Stomach smooth muscle (tissue), 2 donors: Measurements from ENCODE around the gene C2orf69.
A peak's percentile ranks its signal among the peaks of the same experiment; 100 is the strongest.
"Not testable (repeated sequence)": the region's sequence is repeated elsewhere in the genome, so short reads cannot be mapped to it uniquely, and the experiment has no call there.

ENCODE experiments used
- H3K27ac ChIP-seq: one replicate; pipeline ENCODE4 v1.7.0; 2013; ENCODE audit warnings: mild to moderate bottlenecking, low read length, inconsistent platforms
- H3K27me3 ChIP-seq, 2 donors: one replicate each; pipeline ENCODE4 v1.7.0; 2013; ENCODE audit warnings: low read length in 2 of 2; ENCODE audit not compliant: insufficient read depth in 2 of 2, control insufficient read depth in 1 of 2
- H3K36me3 ChIP-seq, 2 donors: one replicate each; pipeline ENCODE4 v1.7.0; 2013; ENCODE audit warnings: low read length in 2 of 2; ENCODE audit not compliant: control insufficient read depth in 2 of 2, insufficient read depth in 2 of 2
- H3K4me1 ChIP-seq: one replicate; pipeline ENCODE4 v1.7.0; 2013; ENCODE audit warnings: low read length; ENCODE audit not compliant: control insufficient read depth, insufficient read depth
- H3K4me3 ChIP-seq, 2 donors: one replicate each; pipeline ENCODE4 v1.7.0; 2013; ENCODE audit warnings: low read length in 2 of 2
- H3K9ac ChIP-seq, 2 donors: one replicate each; pipeline ENCODE4 v1.7.0; 2013; ENCODE audit warnings: low read length in 2 of 2, mild to moderate bottlenecking in 1 of 2
- H3K9me3 ChIP-seq, 2 donors: one replicate each; pipeline ENCODE4 v1.7.0; 2013; ENCODE audit warnings: low read length in 2 of 2; ENCODE audit not compliant: control insufficient read depth in 2 of 2
- donor health status: healthy.
- donor health status: Pancreatic carcinoma.

Gene C2orf69

GRCh38 chr2:199883474-199884212 is 27.4 kb upstream of the C2orf69 start:
- H3K4me1 ChIP-seq: no peaks in the 10 kb centered on the region

DNA sequence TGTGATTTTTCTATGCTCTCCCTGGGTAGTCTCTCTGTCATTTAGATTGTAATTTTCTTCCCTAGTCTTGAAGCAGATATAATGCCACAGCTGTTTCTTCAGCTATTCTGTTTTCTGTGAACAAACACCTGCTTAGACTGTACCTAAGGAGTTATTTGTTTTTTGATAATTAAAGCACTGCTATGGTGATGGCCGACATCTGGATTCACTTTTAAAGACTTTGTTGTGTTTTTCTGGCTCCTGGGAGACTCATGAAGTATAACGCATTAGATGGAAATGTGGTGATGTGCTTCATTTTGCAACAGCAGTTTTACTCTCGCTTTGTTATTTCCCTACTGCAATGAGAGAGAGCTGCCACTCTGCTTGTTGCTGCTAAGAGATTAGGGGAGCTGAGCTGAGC is 15.7 kb upstream of the C2orf69 start:
- no peaks in the 10 kb centered on the region for H3K27me3 ChIP-seq
- H3K9me3 ChIP-seq: no peaks in the 10 kb centered on the region
- H3K4me3 ChIP-seq: no peak overlapping the region
- no peaks in the 10 kb centered on the region for H3K36me3 ChIP-seq
- no peaks in the 10 kb centered on the region for H3K4me1 ChIP-seq
- H3K9ac ChIP-seq: no peak overlapping the region
- no peak overlapping the region for H3K27ac ChIP-seq

More at GRCh38 chr2:199883474-199884212, 27.4 kb upstream of the C2orf69 start:
- Histone ChIP-seq H3K27ac (no peak overlapping the region), H3K4me3 (no peak overlapping the region), H3K27me3 (no peaks in the 10 kb centered on the region), H3K36me3 (no peaks in the 10 kb centered on the region), H3K9me3 (no peaks in the 10 kb centered on the region), H3K9ac (no peak overlapping the region)

- Histone ChIP-seq H3K27ac (no peak overlapping the region), H3K4me1 (no peaks in the 10 kb centered on the region), H3K4me3 (no peak overlapping the region), H3K36me3 (no peaks in the 10 kb centered on the region), H3K9me3 (no peaks in the 10 kb centered on the region), H3K27me3 (no peaks in the 10 kb centered on the region), H3K9ac (no peak overlapping the region)
Observed at GRCh38 chr2:199896617-199897016, 14.5 kb upstream of the C2orf69 start.

GRCh38 chr2:199901942-199902341 is 9.2 kb upstream of the C2orf69 start:
- H3K4me1 ChIP-seq: no peaks in the 10 kb centered on the region
- H3K27me3 ChIP-seq: no peaks in the 10 kb centered on the region
- no peaks in the 10 kb centered on the region for H3K9me3 ChIP-seq
- H3K4me3 ChIP-seq: no peak overlapping the region
- no peaks in the 10 kb centered on the region for H3K36me3 ChIP-seq
- H3K27ac ChIP-seq: no peak overlapping the region
- H3K9ac ChIP-seq: no peak overlapping the region

DNA sequence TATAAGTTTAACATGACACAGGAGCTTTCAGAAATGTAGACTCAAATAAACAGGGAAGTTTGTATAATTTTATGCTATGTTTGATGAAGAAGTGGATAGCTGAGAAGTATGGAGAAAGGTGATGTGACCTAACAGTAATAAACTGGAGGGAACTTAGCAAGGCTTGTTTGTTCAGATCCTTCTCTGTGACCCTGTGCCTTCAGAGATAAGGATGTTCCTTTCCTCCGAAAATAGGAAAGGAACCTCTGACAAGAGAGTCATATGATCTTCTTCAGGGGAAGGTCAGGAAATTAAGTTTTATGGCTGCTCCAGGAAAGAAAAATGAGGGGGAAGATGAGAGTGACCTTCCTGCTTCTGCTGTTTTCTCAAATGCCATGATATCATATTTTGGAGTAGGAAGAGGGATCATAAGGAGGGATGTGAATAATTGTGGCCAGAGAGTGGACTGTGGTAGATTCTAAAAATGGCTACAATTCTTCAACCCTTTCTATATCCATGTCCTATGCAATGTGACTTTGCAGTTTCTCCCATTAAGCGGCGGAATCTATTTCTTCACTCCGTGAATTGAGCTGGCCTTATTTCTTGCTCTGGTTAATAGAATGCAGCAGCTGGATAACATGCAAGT is 8.5 kb upstream of the C2orf69 start:
- Histone ChIP-seq H3K9me3 (no peaks in the 10 kb centered on the region), H3K9ac (no peak overlapping the region), H3K4me1 (no peaks in the 10 kb centered on the region), H3K27me3 (no peaks in the 10 kb centered on the region), H3K36me3 (no peaks in the 10 kb centered on the region), H3K27ac (no peak overlapping the region), H3K4me3 (no peak overlapping the region)

- no peaks in the 10 kb centered on the region for H3K9me3 ChIP-seq
- H3K4me1 ChIP-seq: no peaks in the 10 kb centered on the region
- H3K36me3 ChIP-seq: no peaks in the 10 kb centered on the region
Observed at GRCh38 chr2:199903111-199903510, 8.0 kb upstream of the C2orf69 start.

DNA sequence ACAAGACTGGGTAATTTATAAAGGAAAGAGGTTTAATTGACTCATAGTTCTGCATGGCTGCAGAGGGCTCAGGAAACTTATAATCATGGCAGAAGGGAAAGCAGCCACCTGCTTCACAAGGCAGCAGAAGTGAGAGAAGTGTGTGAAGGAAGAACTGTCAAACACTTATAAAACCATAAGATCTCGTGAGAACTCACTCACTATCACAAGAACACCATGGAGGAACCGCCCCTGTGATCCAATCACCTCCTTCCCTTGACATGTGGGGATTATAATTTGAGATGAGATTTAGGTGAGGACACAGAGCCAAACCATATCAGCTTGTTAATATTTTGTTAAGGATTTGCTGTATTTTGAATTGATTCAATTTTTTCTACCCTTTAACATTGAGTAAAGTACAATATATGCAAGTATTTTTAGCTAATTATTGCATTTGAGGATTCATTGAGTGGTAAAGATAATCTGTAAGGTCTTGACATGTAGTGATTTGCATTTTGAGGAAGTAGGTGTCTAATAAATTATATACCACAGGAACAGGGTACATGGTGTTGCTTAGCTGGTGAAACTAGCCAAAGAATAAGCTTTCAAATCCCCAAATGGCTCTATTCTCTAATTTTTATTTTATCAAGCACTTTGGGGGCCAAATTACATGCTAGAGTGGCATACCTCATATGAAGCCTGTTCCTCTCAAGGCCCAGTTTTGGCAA is 3.9 kb upstream of the C2orf69 start:
- H3K4me3 ChIP-seq: no peak overlapping the region
- no peak overlapping the region for H3K27ac ChIP-seq
- H3K36me3 ChIP-seq: no peaks in the 10 kb centered on the region
- no peaks in the 10 kb centered on the region for H3K9me3 ChIP-seq
- H3K27me3 ChIP-seq: no peaks in the 10 kb centered on the region
- peaks cover 5% of the 10 kb centered on the region for H3K4me1 ChIP-seq
- no peak overlapping the region for H3K9ac ChIP-seq

More at GRCh38 chr2:199903111-199903510, 8.0 kb upstream of the C2orf69 start:
- H3K27ac ChIP-seq: no peak overlapping the region
- H3K4me3 ChIP-seq: no peak overlapping the region
- no peaks in the 10 kb centered on the region for H3K27me3 ChIP-seq
- no peak overlapping the region for H3K9ac ChIP-seq

- H3K27ac ChIP-seq: no peak overlapping the region
Observed at GRCh38 chr2:199910338-199911051, 598 bp upstream of the C2orf69 start.

DNA sequence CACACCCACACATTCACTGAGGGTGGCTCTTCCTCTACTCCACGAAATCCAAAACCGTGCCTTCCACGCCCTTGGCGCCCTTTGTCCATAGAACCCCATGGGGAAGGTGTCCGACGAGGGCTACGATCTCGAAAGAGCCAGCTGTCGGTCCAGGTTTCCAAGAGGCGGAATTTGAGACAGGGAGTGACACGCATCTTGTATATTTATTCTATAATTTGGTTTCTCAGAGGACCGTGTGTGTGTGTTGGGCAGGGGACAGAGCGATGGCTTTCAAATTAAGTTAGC is 726 bp downstream of the C2orf69 start:
- Histone ChIP-seq H3K36me3 (no peaks in the 10 kb centered on the region), H3K27me3 (no peaks in the 10 kb centered on the region), H3K9me3 (no peaks in the 10 kb centered on the region), H3K27ac (peak overlapping the region; percentile 90), H3K9ac (peak overlapping the region; percentile 93), H3K4me3 (peak overlapping the region; percentile 93 to 95), H3K4me1 (peaks cover 12% of the 10 kb centered on the region)

More at GRCh38 chr2:199910338-199911051, 598 bp upstream of the C2orf69 start:
- H3K9me3 ChIP-seq: no peaks in the 10 kb centered on the region
- H3K9ac ChIP-seq: no peak overlapping the region
- H3K27me3 ChIP-seq: no peaks in the 10 kb centered on the region
- peaks cover 12% of the 10 kb centered on the region for H3K4me1 ChIP-seq
- H3K4me3 ChIP-seq: peak overlapping the region; percentile 93 to 95
- no peaks in the 10 kb centered on the region for H3K36me3 ChIP-seq

- H3K9ac ChIP-seq: peak overlapping the region in 1 of 2 donors; percentile 93
- H3K36me3 ChIP-seq, H3K27me3 ChIP-seq, H3K9me3 ChIP-seq, H3K27ac ChIP-seq: not testable (repeated sequence)
- peak overlapping the region; percentile 93 to 95 for H3K4me3 ChIP-seq
- H3K4me1 ChIP-seq: peaks cover 12% of the 10 kb centered on the region
Observed at GRCh38 chr2:199912553-199913114, 1.5 kb downstream of the C2orf69 start.
